ENCODE data around the gene KCTD8.
A peak's percentile ranks its signal among the peaks of the same experiment; 100 is the strongest.

The KCTD8 gene

GRCh38 chr4:44487341-44487740 lies 38.7 kb upstream of the KCTD8 start:
- no peak overlapping the region for H3K27ac ChIP-seq (replicated peaks; ENCODE audit: low read length)
- H2AFZ ChIP-seq (ENCODE audit: low read length), result no peak overlapping the region
- H3K18ac ChIP-seq (ENCODE audit: low read length), result no peak overlapping the region
- no peak overlapping the region for H2BK15ac ChIP-seq (ENCODE audit: low read length)
- H3K36me3 ChIP-seq (replicated peaks in 1 of 2; ENCODE audit: control insufficient read depth in 2 of 2, insufficient read depth in 2 of 2, low read length in 2 of 2), result no peaks in the 10 kb centered on the region
- H3K14ac ChIP-seq (ENCODE audit: low read length), result no peak overlapping the region
- no peak overlapping the region for H4K8ac ChIP-seq (ENCODE audit: low read depth, low read length)
- no peak overlapping the region for H3K9ac ChIP-seq (ENCODE audit: low read depth, low read length, poor library complexity)
- no peaks in the 10 kb centered on the region for H3K27me3 ChIP-seq (ENCODE audit: control insufficient read depth in 3 of 3, insufficient read depth in 3 of 3, low read depth in 1 of 3, low read length in 3 of 3)
- no CpG with 5 or more reads among the region's 3 CpGs for WGBS, 2 donors (ENCODE audit: extremely low coverage in 2 of 2, insufficient read length in 2 of 2, insufficient replicate concordance in 1 of 2)
- DNase-seq (ENCODE audit: low spot score), result no peak
- no peak overlapping the region for H3K23ac ChIP-seq (ENCODE audit: low read depth, low read length, poor library complexity)
- no peaks in the 10 kb centered on the region for H3K4me1 ChIP-seq (ENCODE audit: control insufficient read depth in 2 of 2, insufficient read depth in 1 of 2, low read depth in 1 of 2, low read length in 2 of 2)
- H2BK5ac ChIP-seq (ENCODE audit: low read length), result no peak overlapping the region
- H2BK12ac ChIP-seq (ENCODE audit: low read length), result no peak overlapping the region
- H2BK120ac ChIP-seq (ENCODE audit: low read depth, low read length), result no peak overlapping the region
- H4K91ac ChIP-seq (ENCODE audit: low read depth, low read length, poor library complexity), result no peak overlapping the region
- no peak overlapping the region for H3K4me2 ChIP-seq (ENCODE audit: insufficient read depth, low read length, poor library complexity, severe bottlenecking)
- no peak overlapping the region for H3K4me3 ChIP-seq (ENCODE audit: low read length in 2 of 2)
- no peak overlapping the region for H2AK5ac ChIP-seq (ENCODE audit: low read depth, low read length)
- H3K4ac ChIP-seq (ENCODE audit: low read length), result no peak overlapping the region
- H3K79me1 ChIP-seq (ENCODE audit: low read depth, low read length), result no peaks in the 10 kb centered on the region
- peaks cover 0 to 5% of the 10 kb centered on the region in 2 donors for H3K9me3 ChIP-seq (replicated peaks in 1 of 2; ENCODE audit: control insufficient read depth in 2 of 2, insufficient read depth in 1 of 2, low read depth in 1 of 2, low read length in 2 of 2)

- no peaks in the 10 kb centered on the region for H3K36me3 ChIP-seq (replicated peaks in 1 of 2; ENCODE audit: control insufficient read depth in 2 of 2, insufficient read depth in 2 of 2, low read length in 2 of 2)
- H3K4me2 ChIP-seq (ENCODE audit: insufficient read depth, low read length, poor library complexity, severe bottlenecking), result no peak overlapping the region
- DNase-seq (ENCODE audit: low spot score), result no peak
- no peak overlapping the region for H2AK5ac ChIP-seq (ENCODE audit: low read depth, low read length)
- no peaks in the 10 kb centered on the region for H3K79me1 ChIP-seq (ENCODE audit: low read depth, low read length)
- H3K27ac ChIP-seq (replicated peaks; ENCODE audit: low read length), result no peak overlapping the region
- no peak overlapping the region for H4K8ac ChIP-seq (ENCODE audit: low read depth, low read length)
- no peaks in the 10 kb centered on the region for H3K9me3 ChIP-seq (replicated peaks in 1 of 2; ENCODE audit: control insufficient read depth in 2 of 2, insufficient read depth in 1 of 2, low read depth in 1 of 2, low read length in 2 of 2)
- no peaks in the 10 kb centered on the region for H3K4me1 ChIP-seq (ENCODE audit: control insufficient read depth in 2 of 2, insufficient read depth in 1 of 2, low read depth in 1 of 2, low read length in 2 of 2)
- H3K23ac ChIP-seq (ENCODE audit: low read depth, low read length, poor library complexity), result no peak overlapping the region
- H4K91ac ChIP-seq (ENCODE audit: low read depth, low read length, poor library complexity), result no peak overlapping the region
- H2BK120ac ChIP-seq (ENCODE audit: low read depth, low read length), result no peak overlapping the region
- H3K18ac ChIP-seq (ENCODE audit: low read length), result no peak overlapping the region
- no peak overlapping the region for H2BK15ac ChIP-seq (ENCODE audit: low read length)
- H3K4me3 ChIP-seq (ENCODE audit: low read length in 2 of 2), result no peak overlapping the region
- H3K27me3 ChIP-seq (ENCODE audit: control insufficient read depth in 3 of 3, insufficient read depth in 3 of 3, low read depth in 1 of 3, low read length in 3 of 3), result no peaks in the 10 kb centered on the region
- H3K14ac ChIP-seq (ENCODE audit: low read length), result no peak overlapping the region
- no peak overlapping the region for H3K4ac ChIP-seq (ENCODE audit: low read length)
- no peak overlapping the region for H2BK5ac ChIP-seq (ENCODE audit: low read length)
- H2BK12ac ChIP-seq (ENCODE audit: low read length), result no peak overlapping the region
- H3K9ac ChIP-seq (ENCODE audit: low read depth, low read length, poor library complexity), result no peak overlapping the region
- no peak overlapping the region for H2AFZ ChIP-seq (ENCODE audit: low read length)
Measured at GRCh38 chr4:44479731-44480130, 31.1 kb upstream of the KCTD8 start.

- Histone ChIP-seq H2AK5ac (ENCODE audit: low read depth, low read length) (no peak overlapping the region), H3K36me3 (replicated peaks in 1 of 2; ENCODE audit: control insufficient read depth in 2 of 2, insufficient read depth in 2 of 2, low read length in 2 of 2) (no peaks in the 10 kb centered on the region), H4K91ac (ENCODE audit: low read depth, low read length, poor library complexity) (no peak overlapping the region), H3K79me1 (ENCODE audit: low read depth, low read length) (no peaks in the 10 kb centered on the region), H3K4me1 (ENCODE audit: control insufficient read depth in 2 of 2, insufficient read depth in 1 of 2, low read depth in 1 of 2, low read length in 2 of 2) (no peaks in the 10 kb centered on the region), H3K27ac (replicated peaks; ENCODE audit: low read length) (no peak overlapping the region), H3K9ac (ENCODE audit: low read depth, low read length, poor library complexity) (no peak overlapping the region), H3K14ac (ENCODE audit: low read length) (no peak overlapping the region), H2BK5ac (ENCODE audit: low read length) (no peak overlapping the region), H3K4me3 (ENCODE audit: low read length in 2 of 2) (no peak overlapping the region), H2BK12ac (ENCODE audit: low read length) (no peak overlapping the region), H3K4me2 (ENCODE audit: insufficient read depth, low read length, poor library complexity, severe bottlenecking) (no peak overlapping the region), H3K18ac (ENCODE audit: low read length) (no peak overlapping the region), H3K27me3 (ENCODE audit: control insufficient read depth in 3 of 3, insufficient read depth in 3 of 3, low read depth in 1 of 3, low read length in 3 of 3) (no peaks in the 10 kb centered on the region), H2BK15ac (ENCODE audit: low read length) (no peak overlapping the region), H2BK120ac (ENCODE audit: low read depth, low read length) (no peak overlapping the region), H3K4ac (ENCODE audit: low read length) (no peak overlapping the region), H2AFZ (ENCODE audit: low read length) (no peak overlapping the region), H3K23ac (ENCODE audit: low read depth, low read length, poor library complexity) (no peak overlapping the region), H4K8ac (ENCODE audit: low read depth, low read length) (no peak overlapping the region), H3K9me3 (replicated peaks in 1 of 2; ENCODE audit: control insufficient read depth in 2 of 2, insufficient read depth in 1 of 2, low read depth in 1 of 2, low read length in 2 of 2) (no peaks in the 10 kb centered on the region)
- no peak for DNase-seq (ENCODE audit: low spot score)
- WGBS, 2 donors (ENCODE audit: extremely low coverage in 2 of 2, insufficient read length in 2 of 2, insufficient replicate concordance in 1 of 2), result no CpG with 5 or more reads among the region's 1 CpG
Measured at GRCh38 chr4:44462259-44462658, 13.7 kb upstream of the KCTD8 start.

GRCh38 chr4:44447563-44448504 lies 775 bp downstream of the KCTD8 start:
- peak overlapping the region; percentile 86 for H3K23ac ChIP-seq (ENCODE audit: low read depth, low read length, poor library complexity)
- no peak overlapping the region for H3K4ac ChIP-seq (ENCODE audit: low read length)
- H3K18ac ChIP-seq (ENCODE audit: low read length), result peak overlapping the region; percentile 74
- H3K9me3 ChIP-seq (replicated peaks in 1 of 2; ENCODE audit: control insufficient read depth in 2 of 2, insufficient read depth in 1 of 2, low read depth in 1 of 2, low read length in 2 of 2), result no peaks in the 10 kb centered on the region
- H4K91ac ChIP-seq (ENCODE audit: low read depth, low read length, poor library complexity), result no peak overlapping the region
- no CpG with 5 or more reads among the region's 110 CpGs for WGBS, 2 donors (ENCODE audit: extremely low coverage in 2 of 2, insufficient read length in 2 of 2, insufficient replicate concordance in 1 of 2)
- H2AK5ac ChIP-seq (ENCODE audit: low read depth, low read length), result no peak overlapping the region
- H2BK15ac ChIP-seq (ENCODE audit: low read length), result no peak overlapping the region
- H3K27ac ChIP-seq (replicated peaks; ENCODE audit: low read length), result no peak overlapping the region
- H2BK5ac ChIP-seq (ENCODE audit: low read length), result no peak overlapping the region
- no peak overlapping the region for H2BK120ac ChIP-seq (ENCODE audit: low read depth, low read length)
- no peaks in the 10 kb centered on the region for H3K79me1 ChIP-seq (ENCODE audit: low read depth, low read length)
- H4K8ac ChIP-seq (ENCODE audit: low read depth, low read length), result no peak overlapping the region
- H3K14ac ChIP-seq (ENCODE audit: low read length), result no peak overlapping the region
- H2AFZ ChIP-seq (ENCODE audit: low read length), result peak overlapping the region; percentile 94
- DNase-seq (ENCODE audit: low spot score), result peak; percentile 49
- peak overlapping the region; percentile 21 to 44 for H3K4me3 ChIP-seq (ENCODE audit: low read length in 2 of 2)
- peaks cover 9 to 70% (median 26%) of the 10 kb centered on the region in 3 experiments for H3K27me3 ChIP-seq (ENCODE audit: control insufficient read depth in 3 of 3, insufficient read depth in 3 of 3, low read depth in 1 of 3, low read length in 3 of 3)
- H3K9ac ChIP-seq (ENCODE audit: low read depth, low read length, poor library complexity), result peak overlapping the region; percentile 74
- peak overlapping the region; percentile 93 for H3K4me2 ChIP-seq (ENCODE audit: insufficient read depth, low read length, poor library complexity, severe bottlenecking)
- H2BK12ac ChIP-seq (ENCODE audit: low read length), result no peak overlapping the region
- H3K4me1 ChIP-seq (ENCODE audit: control insufficient read depth in 2 of 2, insufficient read depth in 1 of 2, low read depth in 1 of 2, low read length in 2 of 2), result peaks cover 0 to 4% of the 10 kb centered on the region in 2 donors
- no peaks in the 10 kb centered on the region for H3K36me3 ChIP-seq (replicated peaks in 1 of 2; ENCODE audit: control insufficient read depth in 2 of 2, insufficient read depth in 2 of 2, low read length in 2 of 2)

Data from neuronal stem cell (in vitro differentiated cells).